ENCODE measurements around the gene PTPRM.
"Not testable (repeated sequence)": the region's sequence is repeated elsewhere in the genome, so short reads cannot be mapped to it uniquely, and the experiment has no call there.

Gene PTPRM

GRCh38 chr18:7954238-7954637 is 387.1 kb downstream of the PTPRM start:
- TF ChIP-seq, protein P1, sequence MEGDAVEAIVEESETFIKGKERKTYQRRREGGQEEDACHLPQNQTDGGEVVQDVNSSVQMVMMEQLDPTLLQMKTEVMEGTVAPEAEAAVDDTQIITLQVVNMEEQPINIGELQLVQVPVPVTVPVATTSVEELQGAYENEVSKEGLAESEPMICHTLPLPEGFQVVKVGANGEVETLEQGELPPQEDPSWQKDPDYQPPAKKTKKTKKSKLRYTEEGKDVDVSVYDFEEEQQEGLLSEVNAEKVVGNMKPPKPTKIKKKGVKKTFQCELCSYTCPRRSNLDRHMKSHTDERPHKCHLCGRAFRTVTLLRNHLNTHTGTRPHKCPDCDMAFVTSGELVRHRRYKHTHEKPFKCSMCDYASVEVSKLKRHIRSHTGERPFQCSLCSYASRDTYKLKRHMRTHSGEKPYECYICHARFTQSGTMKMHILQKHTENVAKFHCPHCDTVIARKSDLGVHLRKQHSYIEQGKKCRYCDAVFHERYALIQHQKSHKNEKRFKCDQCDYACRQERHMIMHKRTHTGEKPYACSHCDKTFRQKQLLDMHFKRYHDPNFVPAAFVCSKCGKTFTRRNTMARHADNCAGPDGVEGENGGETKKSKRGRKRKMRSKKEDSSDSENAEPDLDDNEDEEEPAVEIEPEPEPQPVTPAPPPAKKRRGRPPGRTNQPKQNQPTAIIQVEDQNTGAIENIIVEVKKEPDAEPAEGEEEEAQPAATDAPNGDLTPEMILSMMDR (IDR thresholded peaks at IDR 0.05): no peak
- Mint-ChIP-seq H3K4me1 (peaks cover 13% of the 10 kb centered on the region), H3K9me3 (no peaks in the 10 kb centered on the region), H3K4me3 (no peak overlapping the region), H3K27me3 (ENCODE audit: low read depth, poor library complexity) (no peaks in the 10 kb centered on the region), H3K27ac (no peak overlapping the region), H3K36me3 (ENCODE audit: low read depth) (no peaks in the 10 kb centered on the region)
- DNase-seq: no peak

GRCh38 chr18:7955175-7955574 is 388.1 kb downstream of the PTPRM start:
- no peaks in the 10 kb centered on the region for H3K36me3 Mint-ChIP-seq (ENCODE audit: low read depth)
- TF ChIP-seq, protein P1 (IDR thresholded peaks at IDR 0.05): no peak
- no peak for DNase-seq
- no peak overlapping the region for H3K4me3 Mint-ChIP-seq
- H3K27ac Mint-ChIP-seq: no peak overlapping the region
- H3K27me3 Mint-ChIP-seq (ENCODE audit: low read depth, poor library complexity): no peaks in the 10 kb centered on the region
- H3K4me1 Mint-ChIP-seq: peaks cover 13% of the 10 kb centered on the region
- H3K9me3 Mint-ChIP-seq: no peaks in the 10 kb centered on the region

GRCh38 chr18:7957297-7957696 is 390.2 kb downstream of the PTPRM start:
- H3K4me1 Mint-ChIP-seq: peaks cover 13% of the 10 kb centered on the region

DNA sequence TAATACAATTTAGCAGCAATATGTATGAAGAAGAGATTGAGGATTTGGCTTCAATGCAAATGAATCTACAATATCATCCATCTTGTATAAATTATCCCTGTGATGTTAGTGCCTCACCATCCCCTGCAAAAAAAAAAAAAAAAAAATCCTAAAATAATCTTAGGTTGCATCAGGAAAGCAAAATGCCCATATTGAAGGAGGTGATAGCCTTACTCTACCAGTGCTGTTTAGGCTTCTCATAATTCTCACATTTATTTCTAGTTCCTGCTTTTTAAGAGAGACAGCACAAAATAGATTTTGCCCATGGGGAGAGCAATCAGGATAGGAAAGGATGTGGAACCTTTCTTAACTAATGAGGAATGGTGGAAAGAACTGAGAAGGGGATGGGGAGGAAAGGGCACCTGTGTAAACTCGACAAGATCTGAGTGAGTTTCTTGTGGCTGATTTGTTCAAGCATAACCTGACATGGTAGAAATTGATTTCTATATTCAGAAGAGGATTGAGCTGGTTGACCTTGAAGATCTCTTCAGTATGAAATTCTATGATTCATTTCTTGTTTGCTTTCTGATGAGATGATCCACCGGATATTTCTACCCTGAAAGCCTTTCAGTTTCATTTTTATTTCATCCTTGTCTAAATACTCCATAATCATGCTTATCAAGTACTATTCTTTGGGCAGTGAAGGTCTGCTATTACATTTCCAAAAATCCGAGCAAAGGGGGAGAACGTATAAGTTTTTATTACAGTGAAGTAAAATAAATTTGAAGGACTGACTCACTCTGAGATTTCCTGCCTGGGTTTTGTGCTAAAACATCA is 391.2 kb downstream of the PTPRM start:
- DNase-seq: no peak
- Mint-ChIP-seq H3K27ac (no peak overlapping the region), H3K4me1 (peaks cover 17% of the 10 kb centered on the region), H3K9me3 (no peaks in the 10 kb centered on the region), H3K36me3 (ENCODE audit: low read depth) (no peaks in the 10 kb centered on the region), H3K27me3 (ENCODE audit: low read depth, poor library complexity) (peaks cover 6% of the 10 kb centered on the region), H3K4me3 (no peak overlapping the region)
- TF ChIP-seq, protein P1 (IDR thresholded peaks at IDR 0.05): no peak

More at GRCh38 chr18:7957297-7957696, 390.2 kb downstream of the PTPRM start:
- no peaks in the 10 kb centered on the region for H3K9me3 Mint-ChIP-seq
- peak overlapping the region; percentile 24 for H3K27ac Mint-ChIP-seq
- TF ChIP-seq, protein P1 (IDR thresholded peaks at IDR 0.05): no peak
- H3K36me3 Mint-ChIP-seq (ENCODE audit: low read depth): no peaks in the 10 kb centered on the region
- no peak for DNase-seq
- no peak overlapping the region for H3K4me3 Mint-ChIP-seq
- H3K27me3 Mint-ChIP-seq (ENCODE audit: low read depth, poor library complexity): peaks cover 3% of the 10 kb centered on the region

DNA sequence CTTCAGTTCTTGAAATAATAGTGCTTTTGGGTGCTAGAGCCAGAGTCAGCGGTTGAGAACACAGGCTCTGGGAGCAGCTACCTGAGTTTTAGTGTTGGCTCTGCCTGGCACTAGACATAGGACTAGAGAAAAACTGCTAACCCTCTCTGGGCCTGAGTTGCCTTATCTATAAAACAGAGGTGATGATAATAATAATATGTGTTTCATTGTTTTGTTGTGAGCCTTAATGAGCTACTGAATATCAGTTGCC is 391.7 kb downstream of the PTPRM start:
- Mint-ChIP-seq H3K4me3 (no peak overlapping the region), H3K4me1 (peaks cover 17% of the 10 kb centered on the region), H3K9me3 (no peaks in the 10 kb centered on the region), H3K27me3 (ENCODE audit: low read depth, poor library complexity) (peaks cover 6% of the 10 kb centered on the region), H3K27ac (no peak overlapping the region), H3K36me3 (ENCODE audit: low read depth) (no peaks in the 10 kb centered on the region)
- no peak for DNase-seq
- TF ChIP-seq, protein P1 (IDR thresholded peaks at IDR 0.05): no peak

- H3K4me1 Mint-ChIP-seq: peaks cover 22% of the 10 kb centered on the region
Observed at GRCh38 chr18:7966682-7967081, 399.6 kb downstream of the PTPRM start.

More at GRCh38 chr18:7966682-7967081, 399.6 kb downstream of the PTPRM start:
- not testable (repeated sequence) for H3K27me3 Mint-ChIP-seq (ENCODE audit: low read depth, poor library complexity); H3K4me3 Mint-ChIP-seq; DNase-seq; H3K9me3 Mint-ChIP-seq; H3K27ac Mint-ChIP-seq
- peaks cover 13% of the 10 kb centered on the region for H3K36me3 Mint-ChIP-seq (ENCODE audit: low read depth)
